GM12872 (cell line): ENCODE results near the gene NFATC3.

Experiments used
- CTCF ChIP-seq: IDR thresholded peaks from 3 replicates; pipeline ENCODE4 v1.5.1; 2011; ENCODE audit warnings: low read depth, mild to moderate bottlenecking, low read length, moderate library complexity; ENCODE audit not compliant: insufficient read depth

Gene NFATC3

GRCh38 chr16:68086336-68086841 lies 1.2 kb downstream of the NFATC3 start:
- no peak for TF ChIP-seq CTCF

GRCh38 chr16:68086860-68087268 lies 1.7 kb downstream of the NFATC3 start:
- TF ChIP-seq CTCF, result no peak

- TF ChIP-seq CTCF, result no peak
Measured at GRCh38 chr16:68087688-68088087, 2.5 kb downstream of the NFATC3 start.

GRCh38 chr16:68088130-68088972 lies 3.2 kb downstream of the NFATC3 start:
- TF ChIP-seq CTCF, result no peak

- no peak for TF ChIP-seq CTCF
Measured at GRCh38 chr16:68089067-68089466, 3.9 kb downstream of the NFATC3 start.

- TF ChIP-seq CTCF, result no peak
Measured at GRCh38 chr16:68090130-68090529, 5.0 kb downstream of the NFATC3 start.

- no peak for TF ChIP-seq CTCF
Measured at GRCh38 chr16:68090533-68090932, 5.4 kb downstream of the NFATC3 start.
